CD4-positive, alpha-beta memory T cell (primary cell): ENCODE results near the gene ERMARD. TPM values are rescaled to one million over a fixed set of nuclear protein-coding genes. Genes with fewer than 3 reads are reported as not detected.

Experiments used
- CTCF ChIA-PET: fragments of 350-600 bp; sonication (Branson Sonifier 250); formaldehyde crosslinking; loops from one replicate; lab custom pipeline; 2021; ENCODE audit warnings: inconsistent platforms; ENCODE audit not compliant: partially characterized antibody; lab: Charles Lee
- POLR2A ChIA-PET: fragments of 350-600 bp; sonication (Branson Sonifier 250); formaldehyde crosslinking; loops from one replicate; lab custom pipeline; 2021; ENCODE audit not compliant: partially characterized antibody; lab: Charles Lee
- DNase-seq, 5 donors: peaks; one replicate each; pipeline versions ENCODE4 v3.0.0 to v3.0.0-alpha.2; 2020 to 2022; ENCODE audit warnings: mixed read lengths in 1 of 5
- H3K27ac ChIP-seq: one replicate; pipeline ENCODE4 v1.7.0; 2013; ENCODE audit warnings: low read depth, low read length
- H3K27me3 ChIP-seq: 2 replicates; pipeline ENCODE4 v1.7.0; 2013; ENCODE audit warnings: mild to moderate bottlenecking, low read length, moderate library complexity; ENCODE audit not compliant: insufficient read depth
- H3K36me3 ChIP-seq: 2 replicates; pipeline ENCODE4 v1.7.0; 2013; ENCODE audit warnings: mild to moderate bottlenecking, low read length, moderate library complexity; ENCODE audit not compliant: insufficient read depth
- H3K4me1 ChIP-seq: 2 replicates; pipeline ENCODE4 v1.7.0; 2013; ENCODE audit warnings: mild to moderate bottlenecking, low read length, moderate library complexity; ENCODE audit not compliant: insufficient read depth
- H3K4me3 ChIP-seq, 2 donors: one replicate each; pipeline ENCODE4 v1.7.0; 2013; ENCODE audit warnings: low read length in 2 of 2, mild to moderate bottlenecking in 1 of 2
- H3K9me3 ChIP-seq, 2 donors: one replicate each; pipeline ENCODE4 v1.7.0; 2013; ENCODE audit warnings: low read length in 2 of 2, control low read depth in 1 of 2; ENCODE audit not compliant: control insufficient read depth in 1 of 2
- H3K27ac Mint-ChIP-seq, 7 donors: one replicate each; pipeline ENCODE4 v1.8.0; 2020 to 2021; ENCODE audit warnings: mixed read lengths in 7 of 7, mild to moderate bottlenecking in 6 of 7, inconsistent platforms in 3 of 7, moderate library complexity in 3 of 7
- H3K27me3 Mint-ChIP-seq, 2 donors: one replicate each; pipeline ENCODE4 v1.8.0; 2020 to 2021; ENCODE audit warnings: mixed read lengths in 2 of 2
- H3K36me3 Mint-ChIP-seq, 2 donors: one replicate each; pipeline ENCODE4 v1.8.0; 2020 to 2021; ENCODE audit warnings: mixed read lengths in 2 of 2, inconsistent platforms in 1 of 2, mild to moderate bottlenecking in 1 of 2
- H3K4me1 Mint-ChIP-seq, 4 donors: one replicate each; pipeline ENCODE4 v1.8.0; 2020 to 2021; ENCODE audit warnings: mixed read lengths in 4 of 4, mild to moderate bottlenecking in 1 of 4
- H3K4me3 Mint-ChIP-seq, 8 donors: one replicate each; pipeline ENCODE4 v1.8.0; 2020 to 2021; ENCODE audit warnings: mixed read lengths in 8 of 8, mild to moderate bottlenecking in 7 of 8, moderate library complexity in 6 of 8, inconsistent platforms in 3 of 8
- H3K9me3 Mint-ChIP-seq, 8 donors: one replicate each; pipeline ENCODE4 v1.8.0; 2020 to 2021; ENCODE audit warnings: mixed read lengths in 8 of 8, mild to moderate bottlenecking in 5 of 8, inconsistent platforms in 3 of 8, moderate library complexity in 1 of 8
- intact Hi-C: fragments of 100-400 bp; cut with micrococcal nuclease; formaldehyde crosslinking; loops from one replicate; pipeline ENCODE4 v1.15.1; 2023
- polyA plus RNA-seq, 2 donors: library from polyadenylated mRNA; unstranded; fragments of 300-500 nt; fragmentation: Illumina TruSeq; gene quantifications; one replicate each; pipeline ENCODE4 v1.2.3, GENCODE V29; 2021
- total RNA-seq, 2 experiments: library from RNA; stranded (reverse); gene quantifications; one replicate each; pipeline ENCODE4 v1.2.3, GENCODE V29; 2021

Gene ERMARD
- total and polyA plus RNA-seq, 4 experiments from 2014 or later = 11.0 to 41.4 (median 22.6) TPM

DNA sequence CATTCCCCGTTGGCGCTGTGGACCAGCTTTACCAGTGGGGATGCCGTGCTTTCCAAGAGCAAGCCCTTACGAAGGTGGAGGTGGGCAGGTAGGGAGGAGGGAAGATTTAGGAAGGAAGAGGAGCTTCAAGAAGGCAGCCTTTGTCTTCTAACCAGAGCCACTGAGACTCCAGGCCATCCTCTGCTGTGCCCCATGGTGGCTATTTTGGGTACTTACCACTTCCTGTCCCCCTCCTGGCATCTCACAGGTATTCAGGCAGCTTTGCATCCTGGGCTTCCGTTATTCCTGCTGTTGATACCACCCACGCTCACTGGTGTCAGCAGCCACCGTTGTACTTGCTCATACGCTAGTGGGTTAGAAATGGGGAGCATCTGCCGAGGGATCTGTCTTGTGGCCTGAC is 22.9 kb downstream of the ERMARD start:
- H3K27me3 ChIP-seq = no peaks in the 10 kb centered on the region
- ChIA-PET CTCF (no interaction called here), POLR2A (no interaction called here)
- DNase-seq = no peak
- no peak overlapping the region for H3K27ac ChIP-seq
- H3K27ac Mint-ChIP-seq = peak overlapping the region in 1 of 7 donors; percentile 47
- H3K4me1 ChIP-seq = no peaks in the 10 kb centered on the region
- no peak overlapping the region for H3K4me3 ChIP-seq
- no peaks in the 10 kb centered on the region for H3K36me3 ChIP-seq
- H3K27me3 Mint-ChIP-seq = no peaks in the 10 kb centered on the region
- intact Hi-C loops = no loop called here
- no peaks in the 10 kb centered on the region for H3K4me1 Mint-ChIP-seq
- no peak overlapping the region for H3K4me3 Mint-ChIP-seq
- peaks cover 27 to 56% of the 10 kb centered on the region in 2 donors for H3K36me3 Mint-ChIP-seq
- no peaks in the 10 kb centered on the region for H3K9me3 Mint-ChIP-seq
- H3K9me3 ChIP-seq = no peaks in the 10 kb centered on the region

DNA sequence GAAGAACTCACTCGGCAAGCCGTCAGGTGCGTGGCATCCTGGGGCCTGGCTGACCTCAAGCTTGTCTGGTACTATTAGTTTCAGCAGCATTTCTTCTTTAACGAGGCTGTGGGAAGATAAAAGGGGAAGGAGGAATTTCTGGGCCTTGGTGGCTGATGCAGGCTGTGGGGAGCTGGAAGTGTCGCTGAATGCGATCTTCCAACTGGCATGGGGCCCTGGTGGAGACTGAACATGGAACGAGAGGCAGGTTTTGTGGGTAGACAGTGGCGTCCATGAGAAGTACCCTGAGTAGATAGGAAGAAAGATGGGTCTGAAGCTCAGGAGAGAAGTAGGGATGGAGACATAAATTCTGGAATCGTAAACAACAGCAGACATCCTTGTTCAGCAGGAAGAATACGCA is 23.9 kb downstream of the ERMARD start:
- no peak overlapping the region for H3K27ac ChIP-seq
- H3K4me3 Mint-ChIP-seq = no peak overlapping the region
- no peak overlapping the region for H3K4me3 ChIP-seq
- no peaks in the 10 kb centered on the region for H3K27me3 ChIP-seq
- POLR2A ChIA-PET = no interaction called here
- H3K4me1 Mint-ChIP-seq = no peaks in the 10 kb centered on the region
- DNase-seq = no peak
- no peaks in the 10 kb centered on the region for H3K9me3 ChIP-seq
- intact Hi-C loops = no loop called here
- no peak overlapping the region for H3K27ac Mint-ChIP-seq
- CTCF ChIA-PET = no interaction called here
- no peaks in the 10 kb centered on the region for H3K9me3 Mint-ChIP-seq
- H3K27me3 Mint-ChIP-seq = no peaks in the 10 kb centered on the region
- H3K36me3 ChIP-seq = no peaks in the 10 kb centered on the region
- H3K36me3 Mint-ChIP-seq = peaks cover 31 to 54% of the 10 kb centered on the region in 2 donors
- no peaks in the 10 kb centered on the region for H3K4me1 ChIP-seq

- Histone ChIP-seq H3K4me1 (no peaks in the 10 kb centered on the region), H3K27me3 (no peaks in the 10 kb centered on the region), H3K9me3 (no peaks in the 10 kb centered on the region), H3K4me3 (no peak overlapping the region), H3K27ac (no peak overlapping the region), H3K36me3 (no peaks in the 10 kb centered on the region)
- no peak for DNase-seq
- no peak overlapping the region for H3K4me3 Mint-ChIP-seq
- H3K27me3 Mint-ChIP-seq = no peaks in the 10 kb centered on the region
- H3K9me3 Mint-ChIP-seq = no peaks in the 10 kb centered on the region
- H3K27ac Mint-ChIP-seq = no peak overlapping the region
- POLR2A ChIA-PET = interaction anchor here (1.1 kb wide), 1 partner anchor 25 kb away, joined by 3 read pairs; the partner anchor contains the start of genes DYNLT2 and ERMARD
- CTCF ChIA-PET = no interaction called here
- intact Hi-C loops = no loop called here
- H3K4me1 Mint-ChIP-seq = no peaks in the 10 kb centered on the region
- peaks cover 42 to 60% of the 10 kb centered on the region in 2 donors for H3K36me3 Mint-ChIP-seq
Observed at GRCh38 chr6:169776379-169776778, 25.0 kb downstream of the ERMARD start.

DNA sequence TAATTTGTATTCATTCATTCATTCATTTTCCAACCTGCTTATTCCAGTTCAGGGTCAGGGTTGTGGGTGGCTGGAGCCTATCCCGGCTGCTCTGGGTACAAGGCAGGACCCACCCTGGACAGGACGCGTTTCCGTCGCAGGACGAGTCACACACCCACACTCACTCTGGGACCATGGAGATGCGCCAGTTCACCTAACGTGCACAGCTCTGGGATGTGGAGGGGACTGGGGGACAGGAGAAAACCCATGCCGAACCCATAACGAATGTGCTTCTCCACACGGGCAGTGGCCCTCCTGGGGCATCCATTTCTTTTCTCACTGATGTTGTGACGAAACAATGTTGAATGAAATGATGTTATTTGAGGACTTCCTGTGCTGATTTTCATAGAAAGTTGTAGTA is 26.5 kb downstream of the ERMARD start:
- Mint-ChIP-seq H3K27me3 (no peaks in the 10 kb centered on the region), H3K36me3 (peaks cover 42 to 52% of the 10 kb centered on the region in 2 donors), H3K27ac (no peak overlapping the region), H3K9me3 (no peaks in the 10 kb centered on the region), H3K4me3 (no peak overlapping the region), H3K4me1 (no peaks in the 10 kb centered on the region)
- Histone ChIP-seq H3K9me3 (no peaks in the 10 kb centered on the region), H3K27me3 (no peaks in the 10 kb centered on the region), H3K4me1 (no peaks in the 10 kb centered on the region), H3K27ac (no peak overlapping the region), H3K36me3 (no peaks in the 10 kb centered on the region), H3K4me3 (no peak overlapping the region)
- ChIA-PET CTCF (no interaction called here), POLR2A (no interaction called here)
- intact Hi-C loops = no loop called here
- DNase-seq = no peak

GRCh38 chr6:169778646-169779045 is 27.2 kb downstream of the ERMARD start:
- Histone ChIP-seq H3K27me3 (no peaks in the 10 kb centered on the region), H3K4me1 (no peaks in the 10 kb centered on the region), H3K9me3 (no peaks in the 10 kb centered on the region), H3K4me3 (no peak overlapping the region), H3K36me3 (no peaks in the 10 kb centered on the region), H3K27ac (no peak overlapping the region)
- ChIA-PET CTCF (no interaction called here), POLR2A (no interaction called here)
- Mint-ChIP-seq H3K36me3 (peaks cover 44 to 47% of the 10 kb centered on the region in 2 donors), H3K27ac (peak overlapping the region in 1 of 7 donors; percentile 60), H3K4me1 (no peaks in the 10 kb centered on the region), H3K9me3 (no peaks in the 10 kb centered on the region), H3K27me3 (no peaks in the 10 kb centered on the region), H3K4me3 (no peak overlapping the region)
- DNase-seq = no peak
- intact Hi-C loops = no loop called here

DNA sequence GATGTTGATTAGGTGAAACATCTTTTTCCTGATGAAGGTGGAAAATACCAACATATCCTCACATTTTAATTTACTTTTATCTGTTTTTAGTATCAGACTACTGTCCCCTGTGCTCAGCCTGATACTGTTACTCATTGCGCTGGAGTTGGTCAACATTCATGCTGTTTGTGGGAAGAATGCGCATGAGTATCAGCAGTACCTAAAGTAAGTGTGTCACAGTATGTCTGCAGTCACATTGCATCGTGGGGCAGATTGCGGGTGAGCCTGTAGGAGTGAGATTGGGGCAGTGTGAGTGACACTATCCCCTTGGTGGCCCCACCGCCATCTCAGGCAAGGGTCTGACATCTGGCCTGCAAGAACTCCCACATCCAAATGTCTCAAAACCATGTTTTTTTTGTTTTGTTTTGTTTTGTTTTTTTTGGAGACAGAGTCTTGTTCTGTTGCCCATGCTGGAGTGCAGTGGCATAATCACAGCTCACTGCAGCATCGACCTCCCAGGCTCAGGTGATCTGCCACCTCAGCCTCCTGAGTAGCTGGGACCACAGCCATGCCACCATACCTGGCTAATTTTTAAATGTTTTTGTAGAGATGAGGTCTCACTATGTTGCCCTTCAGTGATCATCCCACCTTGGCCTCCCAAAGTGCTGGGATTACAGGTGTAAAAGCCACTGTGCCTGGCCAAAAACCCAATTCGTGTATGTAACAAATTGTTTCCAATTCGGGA is 27.8 kb downstream of the ERMARD start:
- no peak overlapping the region for H3K4me3 ChIP-seq
- H3K36me3 Mint-ChIP-seq = peaks cover 42 to 48% of the 10 kb centered on the region in 2 donors
- no peaks in the 10 kb centered on the region for H3K27me3 Mint-ChIP-seq
- H3K27ac Mint-ChIP-seq = no peak overlapping the region
- no peaks in the 10 kb centered on the region for H3K27me3 ChIP-seq
- H3K9me3 ChIP-seq = no peaks in the 10 kb centered on the region
- no peaks in the 10 kb centered on the region for H3K36me3 ChIP-seq
- no peaks in the 10 kb centered on the region for H3K4me1 ChIP-seq
- H3K9me3 Mint-ChIP-seq = no peaks in the 10 kb centered on the region
- no peaks in the 10 kb centered on the region for H3K4me1 Mint-ChIP-seq
- CTCF ChIA-PET = interaction anchor here (2.1 kb wide), 1 partner anchor 11 kb away, joined by 8 read pairs; no protein-coding TSS in a partner anchor
- POLR2A ChIA-PET = no interaction called here
- no peak overlapping the region for H3K4me3 Mint-ChIP-seq
- intact Hi-C loops = no loop called here
- H3K27ac ChIP-seq = no peak overlapping the region
- DNase-seq = no peak

DNA sequence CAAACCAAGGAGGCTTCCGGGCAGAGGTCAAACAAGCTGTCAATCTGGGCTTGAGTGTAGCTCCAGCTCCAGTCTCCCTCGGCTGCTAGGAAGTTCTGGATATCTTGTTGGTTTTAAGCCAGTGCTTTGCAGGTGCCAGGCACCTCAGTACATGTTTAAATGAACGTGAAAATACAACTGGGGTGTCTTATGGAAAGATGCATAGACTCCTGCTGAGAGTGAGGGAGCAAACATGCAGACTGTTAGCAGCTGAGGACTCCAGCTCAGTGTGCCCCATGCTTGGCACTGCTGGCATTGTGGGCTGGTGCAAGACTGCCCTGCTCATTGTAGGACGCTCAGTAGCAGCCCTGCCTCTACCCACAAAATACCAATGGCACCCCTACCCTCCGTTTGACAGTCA is 28.5 kb downstream of the ERMARD start:
- no peaks in the 10 kb centered on the region for H3K9me3 Mint-ChIP-seq
- no peak overlapping the region for H3K27ac Mint-ChIP-seq
- no peak overlapping the region for H3K4me3 Mint-ChIP-seq
- no peak overlapping the region for H3K27ac ChIP-seq
- intact Hi-C loops = no loop called here
- no peaks in the 10 kb centered on the region for H3K36me3 ChIP-seq
- H3K9me3 ChIP-seq = no peaks in the 10 kb centered on the region
- no peak overlapping the region for H3K4me3 ChIP-seq
- no peaks in the 10 kb centered on the region for H3K27me3 Mint-ChIP-seq
- H3K4me1 ChIP-seq = no peaks in the 10 kb centered on the region
- CTCF ChIA-PET = interaction anchor here (2.1 kb wide), 1 partner anchor 10 kb away, joined by 8 read pairs; no protein-coding TSS in a partner anchor
- H3K36me3 Mint-ChIP-seq = peaks cover 42 to 49% of the 10 kb centered on the region in 2 donors
- no peaks in the 10 kb centered on the region for H3K4me1 Mint-ChIP-seq
- no peak for DNase-seq
- POLR2A ChIA-PET = no interaction called here
- no peaks in the 10 kb centered on the region for H3K27me3 ChIP-seq
